ENCODE results near the gene TRIM33.

DNA sequence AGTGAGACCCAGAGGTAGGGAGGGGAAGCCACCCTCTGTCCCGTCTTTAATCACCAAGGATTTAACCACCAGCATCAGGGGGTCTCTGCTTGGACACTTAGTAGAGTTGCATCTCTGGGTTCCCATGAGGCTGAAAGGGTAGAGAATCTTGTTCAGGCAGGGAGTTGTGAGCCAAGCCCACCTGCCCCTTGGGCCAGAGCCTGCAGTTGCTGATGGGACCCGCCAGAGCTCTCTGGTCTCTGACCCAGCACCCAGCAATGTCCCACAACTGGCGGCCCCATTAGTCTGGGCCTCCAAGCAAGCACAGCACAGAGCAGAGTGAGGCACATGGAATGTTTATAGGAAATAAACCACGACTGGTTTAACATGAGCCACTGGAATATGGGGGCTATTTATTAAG is 166.3 kb downstream of the TRIM33 start:
- TF ChIP-seq, protein P1, sequence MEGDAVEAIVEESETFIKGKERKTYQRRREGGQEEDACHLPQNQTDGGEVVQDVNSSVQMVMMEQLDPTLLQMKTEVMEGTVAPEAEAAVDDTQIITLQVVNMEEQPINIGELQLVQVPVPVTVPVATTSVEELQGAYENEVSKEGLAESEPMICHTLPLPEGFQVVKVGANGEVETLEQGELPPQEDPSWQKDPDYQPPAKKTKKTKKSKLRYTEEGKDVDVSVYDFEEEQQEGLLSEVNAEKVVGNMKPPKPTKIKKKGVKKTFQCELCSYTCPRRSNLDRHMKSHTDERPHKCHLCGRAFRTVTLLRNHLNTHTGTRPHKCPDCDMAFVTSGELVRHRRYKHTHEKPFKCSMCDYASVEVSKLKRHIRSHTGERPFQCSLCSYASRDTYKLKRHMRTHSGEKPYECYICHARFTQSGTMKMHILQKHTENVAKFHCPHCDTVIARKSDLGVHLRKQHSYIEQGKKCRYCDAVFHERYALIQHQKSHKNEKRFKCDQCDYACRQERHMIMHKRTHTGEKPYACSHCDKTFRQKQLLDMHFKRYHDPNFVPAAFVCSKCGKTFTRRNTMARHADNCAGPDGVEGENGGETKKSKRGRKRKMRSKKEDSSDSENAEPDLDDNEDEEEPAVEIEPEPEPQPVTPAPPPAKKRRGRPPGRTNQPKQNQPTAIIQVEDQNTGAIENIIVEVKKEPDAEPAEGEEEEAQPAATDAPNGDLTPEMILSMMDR (IDR thresholded peaks at IDR 0.05) = no peak
- TF ChIP-seq EZH2 (IDR thresholded peaks at IDR 0.05; ENCODE audit: borderline replicate concordance, insufficient read depth, low read depth, low read length, poor library complexity, severe bottlenecking) = no peak

Data from B cell (primary cell).